Caco-2 (cell line): ENCODE data around the gene ALB. TPM values are rescaled to one million over a fixed set of nuclear protein-coding genes. Genes with fewer than 3 reads are reported as not detected.

ENCODE experiments used
- BruUV-seq: library from RNA; stranded (reverse); fragments of 400-500 nt; replicated peaks from 2 replicates; lab custom pipeline; 2021; lab: Mats Ljungman, UMichigan
- CTCF ChIA-PET: fragments of 300-600 bp; sonication (Branson Sonifier 250); formaldehyde crosslinking; loops from one replicate; lab custom pipeline; 2022; ENCODE audit warnings: antibody characterized with exemption; lab: Charles Lee
- POLR2A ChIA-PET: fragments of 300-600 bp; sonication (Branson Sonifier 250); formaldehyde crosslinking; loops from one replicate; lab custom pipeline; 2022; ENCODE audit warnings: antibody characterized with exemption; lab: Charles Lee
- DNase-seq, 2 experiments: peaks; one replicate each; pipeline versions ENCODE4 v3.0.0 to v3.0.0-alpha.2; 2020 to 2022
- H3K27me3 ChIP-seq: replicated peaks from 2 replicates; pipeline ENCODE4 v1.6.0; 2011; ENCODE audit warnings: low read length; ENCODE audit not compliant: control insufficient read depth, insufficient read depth
- H3K36me3 ChIP-seq: 2 replicates; pipeline ENCODE4 v1.5.1; 2011; ENCODE audit warnings: low read length; ENCODE audit not compliant: control insufficient read depth, insufficient read depth
- H3K4me1 ChIP-seq: fragments of 250-450 bp; sonication (Bioruptor Pico); 2 replicates; pipeline ENCODE4 v1.5.1; 2020; ENCODE audit warnings: mild to moderate bottlenecking
- H3K4me3 ChIP-seq: 2 replicates; pipeline ENCODE4 v1.5.1; 2011; ENCODE audit warnings: low read depth, mild to moderate bottlenecking, control low read depth, low read length
- H3K9me3 ChIP-seq: fragments of 250-450 bp; sonication (Bioruptor Pico); 2 replicates; pipeline ENCODE4 v1.5.1; 2020; ENCODE audit warnings: mild to moderate bottlenecking, moderate library complexity
- H3K27ac Mint-ChIP-seq: one replicate; pipeline ENCODE4 v1.8.0; 2022; ENCODE audit warnings: mixed read lengths; ENCODE audit not compliant: unreplicated experiment
- H3K27me3 Mint-ChIP-seq: one replicate; pipeline ENCODE4 v1.8.0; 2022; ENCODE audit warnings: mixed read lengths; ENCODE audit not compliant: insufficient read depth, unreplicated experiment
- H3K36me3 Mint-ChIP-seq: one replicate; pipeline ENCODE4 v1.8.0; 2022; ENCODE audit warnings: mild to moderate bottlenecking, mixed read lengths; ENCODE audit not compliant: insufficient read depth, unreplicated experiment
- H3K4me1 Mint-ChIP-seq: one replicate; pipeline ENCODE4 v1.8.0; 2022; ENCODE audit warnings: low read depth, mixed read lengths; ENCODE audit not compliant: unreplicated experiment
- H3K4me3 Mint-ChIP-seq: one replicate; pipeline ENCODE4 v1.8.0; 2022; ENCODE audit warnings: mild to moderate bottlenecking, moderate library complexity, mixed read lengths; ENCODE audit not compliant: unreplicated experiment
- H3K9me3 Mint-ChIP-seq: one replicate; pipeline ENCODE4 v1.8.0; 2022; ENCODE audit warnings: mixed read lengths; ENCODE audit not compliant: unreplicated experiment
- CTCF ChIP-seq, 2 experiments: fragments of 200-600 bp in 1 of 2; IDR thresholded peaks; 1 replicate in 1 of 2; 2 replicates in 1 of 2; pipeline versions ENCODE4 v1.5.1 to v1.8.0; 2011 to 2022; ENCODE audit warnings: antibody characterized with exemption in 1 of 2, control low read depth in 1 of 2, inconsistent platforms in 1 of 2, low read depth in 1 of 2, low read length in 1 of 2, mild to moderate bottlenecking in 1 of 2, moderate library complexity in 1 of 2; ENCODE audit not compliant: insufficient read depth in 1 of 2, severe bottlenecking in 1 of 2, unreplicated experiment in 1 of 2
- intact Hi-C: fragments of 100-400 bp; cut with micrococcal nuclease; formaldehyde crosslinking; loops from one replicate; pipeline ENCODE4 v1.10.0; 2022; ENCODE audit not compliant: unreplicated experiment
- total RNA-seq: library from RNA; stranded (reverse); gene quantifications from 2 replicates; pipeline ENCODE4 v1.2.3, GENCODE V29; 2022

The ALB gene
- total RNA-seq, 1 experiment from 2014 or later, result 64.9 TPM

GRCh38 chr4:73458184-73459047 lies 54.3 kb downstream of the ALB start:
- H3K9me3 Mint-ChIP-seq, result peaks cover 37% of the 10 kb centered on the region
- no peak overlapping the region for H3K27ac Mint-ChIP-seq
- BruUV-seq, result no TSS peak
- DNase-seq, result no peak
- no peak for TF ChIP-seq CTCF (IDR thresholded peaks at IDR 0.05; ENCODE audit: insufficient read depth in 1 of 2, low read depth in 1 of 2, low read length in 1 of 2, severe bottlenecking in 1 of 2, unreplicated experiment in 1 of 2)
- H3K4me1 Mint-ChIP-seq, result peaks cover 10% of the 10 kb centered on the region
- H3K36me3 Mint-ChIP-seq, result no peaks in the 10 kb centered on the region
- H3K36me3 ChIP-seq, result no peaks in the 10 kb centered on the region; the same call in 1 of the 2 replicates
- intact Hi-C loops, result no loop called here
- POLR2A ChIA-PET, result no interaction called here
- H3K4me3 ChIP-seq, result no peak overlapping the region
- no peaks in the 10 kb centered on the region for H3K27me3 Mint-ChIP-seq
- H3K4me1 ChIP-seq, result peaks cover 18% of the 10 kb centered on the region
- no peaks in the 10 kb centered on the region for H3K9me3 ChIP-seq
- H3K4me3 Mint-ChIP-seq, result no peak overlapping the region
- H3K27me3 ChIP-seq, result no peaks in the 10 kb centered on the region
- CTCF ChIA-PET, result no interaction called here

GRCh38 chr4:73459048-73459421 lies 54.9 kb downstream of the ALB start:
- Mint-ChIP-seq H3K4me3 (no peak overlapping the region), H3K36me3 (no peaks in the 10 kb centered on the region), H3K27me3 (no peaks in the 10 kb centered on the region), H3K27ac (no peak overlapping the region), H3K4me1 (peaks cover 8% of the 10 kb centered on the region), H3K9me3 (peaks cover 37% of the 10 kb centered on the region)
- intact Hi-C loops, result no loop called here
- no peak for TF ChIP-seq CTCF (IDR thresholded peaks at IDR 0.05; ENCODE audit: insufficient read depth in 1 of 2, low read depth in 1 of 2, low read length in 1 of 2, severe bottlenecking in 1 of 2, unreplicated experiment in 1 of 2)
- no TSS peak for BruUV-seq
- ChIA-PET POLR2A (no interaction called here), CTCF (no interaction called here)
- Histone ChIP-seq H3K4me3 (no peak overlapping the region), H3K27me3 (no peaks in the 10 kb centered on the region), H3K4me1 (peaks cover 14% of the 10 kb centered on the region), H3K9me3 (no peaks in the 10 kb centered on the region), H3K36me3 (no peaks in the 10 kb centered on the region; the same call in 1 of the 2 replicates)
- no peak for DNase-seq

- intact Hi-C loops, result no loop called here
- H3K4me3 ChIP-seq, result no peak overlapping the region
- H3K4me1 Mint-ChIP-seq, result peaks cover 8% of the 10 kb centered on the region
- CTCF ChIA-PET, result no interaction called here
- no peaks in the 10 kb centered on the region for H3K36me3 Mint-ChIP-seq
- H3K27me3 Mint-ChIP-seq, result no peaks in the 10 kb centered on the region
- no peak overlapping the region for H3K4me3 Mint-ChIP-seq
- H3K27me3 ChIP-seq, result no peaks in the 10 kb centered on the region
- POLR2A ChIA-PET, result no interaction called here
- no peaks in the 10 kb centered on the region for H3K4me1 ChIP-seq
- DNase-seq, result no peak
- TF ChIP-seq CTCF (IDR thresholded peaks at IDR 0.05; ENCODE audit: insufficient read depth in 1 of 2, low read depth in 1 of 2, low read length in 1 of 2, severe bottlenecking in 1 of 2, unreplicated experiment in 1 of 2), result no peak
- H3K36me3 ChIP-seq, result no peaks in the 10 kb centered on the region; the same call in 1 of the 2 replicates
- H3K27ac Mint-ChIP-seq, result no peak overlapping the region
- no TSS peak for BruUV-seq
- no peaks in the 10 kb centered on the region for H3K9me3 ChIP-seq
- peaks cover 35% of the 10 kb centered on the region for H3K9me3 Mint-ChIP-seq
Observed at GRCh38 chr4:73460913-73461522, 56.9 kb downstream of the ALB start.
